HCT116 (cell line): ENCODE data around the gene MCM9. TPM values are rescaled to one million over a fixed set of nuclear protein-coding genes. Genes with fewer than 3 reads are reported as not detected.

Experiments used
- ATAC-seq: fragments of 200-7000 bp; cut with Tn5 transposase; 2 replicates; pipeline ENCODE4 v1.9.1; 2020; ENCODE audit warnings: mild to moderate bottlenecking, moderate library complexity
- BruUV-seq: library from RNA; stranded (reverse); fragments of 400-500 nt; replicated peaks from 2 replicates; lab custom pipeline; 2021; lab: Mats Ljungman, UMichigan
- CTCF ChIA-PET: fragments of 300-600 bp; sonication (Branson Sonifier 250); formaldehyde crosslinking; loops from one replicate; lab custom pipeline; 2021; ENCODE audit warnings: antibody characterized with exemption; lab: Charles Lee
- POLR2A ChIA-PET: fragments of 300-600, 350-600 bp; sonication (Branson Sonifier 250); formaldehyde crosslinking; loops from one replicate; lab custom pipeline; 2021; ENCODE audit warnings: antibody characterized with exemption; lab: Charles Lee
- RAD21 ChIA-PET, 2 experiments: fragments of 300-600 bp; sonication (Branson Sonifier 250); formaldehyde crosslinking; loops; one replicate each; lab custom pipeline; 2023; ENCODE audit warnings: low total read pairs in 2 of 2; ENCODE audit not compliant: uncharacterized antibody in 2 of 2, unreplicated experiment in 2 of 2, low non-redundant PET in 1 of 2; lab: Charles Lee
- DNase-seq: peaks from one replicate; pipeline ENCODE4 v3.0.0-alpha.2; 2010; ENCODE audit warnings: low read depth, low spot score
- H2AFZ ChIP-seq: fragments of 200-600 bp; shearing (Covaris generic), sonication (generic); 2 replicates; pipeline ENCODE4 v1.6.1; 2017; ENCODE audit warnings: low read depth, mixed run types, mixed read lengths, antibody characterized with exemption, low read length; ENCODE audit not compliant: poor library complexity, severe bottlenecking
- H3K27ac ChIP-seq: 2 replicates; pipeline ENCODE4 v1.5.1; 2012; ENCODE audit warnings: low read depth, low read length
- H3K27me3 ChIP-seq: fragments of 200-600 bp; sonication (generic); 2 replicates; pipeline ENCODE4 v1.6.1; 2016; ENCODE audit warnings: mixed run types, low read length, mixed read lengths; ENCODE audit not compliant: insufficient read depth
- H3K36me3 ChIP-seq, 2 experiments: fragments of 200-500 bp in 1 of 2; fragments of 200-600 bp in 1 of 2; sonication (Bioruptor generic) in 1 of 2; sonication (generic) in 1 of 2; 2 replicates each; pipeline versions ENCODE4 v1.5.1 to v1.6.1; 2014 to 2016; ENCODE audit warnings: low read length in 2 of 2, inconsistent platforms in 1 of 2, mixed read lengths in 1 of 2, mixed run types in 1 of 2; ENCODE audit not compliant: insufficient read depth in 2 of 2, control insufficient read depth in 1 of 2
- H3K4me1 ChIP-seq, 2 experiments: fragments of 200-600 bp in 1 of 2; sonication (generic) in 1 of 2; 2 replicates each; pipeline versions ENCODE4 v1.5.1 to v1.6.1; 2012 to 2017; ENCODE audit warnings: low read length in 2 of 2, inconsistent platforms in 1 of 2, mild to moderate bottlenecking in 1 of 2, mixed read lengths in 1 of 2, mixed run types in 1 of 2, moderate library complexity in 1 of 2; ENCODE audit not compliant: insufficient read depth in 2 of 2, control insufficient read depth in 1 of 2
- H3K4me2 ChIP-seq: fragments of 200-600 bp; sonication (generic); 2 replicates; pipeline ENCODE4 v1.6.1; 2017; ENCODE audit warnings: mixed run types, low read length, mixed read lengths
- H3K4me3 ChIP-seq, 2 experiments: fragments of 200-600 bp in 1 of 2; sonication (generic) in 1 of 2; replicated peaks in 1 of 2; 2 replicates each; pipeline ENCODE4 v1.5.1; 2011 to 2016; ENCODE audit warnings: low read length in 2 of 2, control low read depth in 1 of 2, low read depth in 1 of 2, mild to moderate bottlenecking in 1 of 2, mixed read lengths in 1 of 2, mixed run types in 1 of 2
- H3K79me2 ChIP-seq: fragments of 200-600 bp; sonication (generic); 2 replicates; pipeline ENCODE4 v1.6.1; 2017; ENCODE audit warnings: mild to moderate bottlenecking, mixed run types, low read length, moderate library complexity, mixed read lengths; ENCODE audit not compliant: insufficient read depth
- H3K9ac ChIP-seq: fragments of 200-600 bp; sonication (generic); 2 replicates; pipeline ENCODE4 v1.6.1; 2016; ENCODE audit warnings: low read length, mixed read lengths
- H3K9me2 ChIP-seq: fragments of 200-600 bp; sonication (generic), shearing (Covaris generic); 2 replicates; pipeline ENCODE4 v1.6.1; 2017; ENCODE audit warnings: mixed run types, mild to moderate bottlenecking, moderate library complexity; ENCODE audit not compliant: insufficient read depth
- H3K9me3 ChIP-seq, 2 experiments: fragments of 200-500 bp in 1 of 2; fragments of 200-600 bp in 1 of 2; sonication (Bioruptor generic) in 1 of 2; sonication (generic) in 1 of 2; 2 replicates each; pipeline ENCODE4 v1.6.1; 2014 to 2017; ENCODE audit warnings: low read length in 2 of 2, mixed read lengths in 2 of 2, inconsistent platforms in 1 of 2, low read depth in 1 of 2, mild to moderate bottlenecking in 1 of 2, mixed run types in 1 of 2, moderate library complexity in 1 of 2; ENCODE audit not compliant: control insufficient read depth in 1 of 2, insufficient read depth in 1 of 2
- H4K20me1 ChIP-seq: fragments of 200-600 bp; sonication (generic), shearing (Covaris generic); 2 replicates; pipeline ENCODE4 v1.6.1; 2017; ENCODE audit warnings: mixed run types, mild to moderate bottlenecking, moderate library complexity; ENCODE audit not compliant: insufficient read depth
- ATF3 ChIP-seq: IDR thresholded peaks from 2 replicates; pipeline ENCODE4 v1.6.1; 2012
- CBX3 ChIP-seq: IDR thresholded peaks from 2 replicates; pipeline ENCODE4 v1.6.1; 2012; ENCODE audit warnings: low read depth
- CEBPB ChIP-seq: IDR thresholded peaks from 2 replicates; pipeline ENCODE4 v1.6.1; 2012; ENCODE audit warnings: low read depth
- CTCF ChIP-seq, 3 experiments: fragments of 200-600 bp in 1 of 3; sonication (generic) in 1 of 3; IDR thresholded peaks in 2 of 3; conservative IDR thresholded peaks in 1 of 3; 2 replicates each; pipeline ENCODE4 v1.5.1; 2012 to 2017; ENCODE audit warnings: low read depth in 2 of 3, low read length in 2 of 3, antibody characterized with exemption in 1 of 3, borderline replicate concordance in 1 of 3, control low read depth in 1 of 3, mild to moderate bottlenecking in 1 of 3, mixed read lengths in 1 of 3, mixed run types in 1 of 3, moderate library complexity in 1 of 3; ENCODE audit not compliant: insufficient read depth in 1 of 3
- ELF1 ChIP-seq: IDR thresholded peaks from 2 replicates; pipeline ENCODE4 v1.6.1; 2012; ENCODE audit warnings: low read depth, borderline replicate concordance
- EZH2phosphoT487 ChIP-seq: fragments of 200-600 bp; IDR thresholded peaks from 2 replicates; pipeline ENCODE4 v1.6.1; 2018; ENCODE audit warnings: antibody characterized with exemption, borderline replicate concordance
- FOSL1 ChIP-seq: IDR thresholded peaks from 2 replicates; pipeline ENCODE4 v1.6.1; 2012; ENCODE audit warnings: low read depth
- JUND ChIP-seq: IDR thresholded peaks from 2 replicates; pipeline ENCODE4 v1.6.1; 2012
- POLR2A ChIP-seq: IDR thresholded peaks from 2 replicates; pipeline ENCODE4 v1.7.0; 2011; ENCODE audit warnings: borderline replicate concordance; ENCODE audit not compliant: insufficient read depth, insufficient read length; ENCODE audit errors: extremely low read depth
- POLR2AphosphoS5 ChIP-seq: IDR thresholded peaks from 2 replicates; pipeline ENCODE4 v1.6.1; 2011; ENCODE audit warnings: mild to moderate bottlenecking, low read depth, low read length, moderate library complexity
- RAD21 ChIP-seq: IDR thresholded peaks from 2 replicates; pipeline ENCODE4 v1.6.1; 2012; ENCODE audit warnings: low read depth, mild to moderate bottlenecking
- SIN3A ChIP-seq: IDR thresholded peaks from 2 replicates; pipeline ENCODE4 v1.6.1; 2012; ENCODE audit warnings: low read depth
- SP1 ChIP-seq: IDR thresholded peaks from 2 replicates; pipeline ENCODE4 v1.6.1; 2012; ENCODE audit warnings: low read depth
- SRF ChIP-seq: IDR thresholded peaks from 2 replicates; pipeline ENCODE4 v1.6.1; 2012; ENCODE audit warnings: low read depth
- TCF7L2 ChIP-seq: IDR thresholded peaks from 2 replicates; pipeline ENCODE4 v1.7.0; 2011; ENCODE audit warnings: borderline replicate concordance, inconsistent platforms; ENCODE audit not compliant: insufficient read depth, insufficient read length; ENCODE audit errors: extremely low read depth
- YY1 ChIP-seq: IDR thresholded peaks from 2 replicates; pipeline ENCODE4 v1.6.1; 2011; ENCODE audit warnings: low read length, low read depth, moderate library complexity, mild to moderate bottlenecking; ENCODE audit not compliant: insufficient replicate concordance; ENCODE audit errors: extremely low read depth
- ZBTB33 ChIP-seq: IDR thresholded peaks from 2 replicates; pipeline ENCODE4 v1.6.1; 2011; ENCODE audit warnings: mild to moderate bottlenecking, low read length, moderate library complexity; ENCODE audit not compliant: insufficient replicate concordance; ENCODE audit errors: extremely low read depth
- ZNF274 ChIP-seq: fragments of 200-500 bp; sonication (Bioruptor generic); IDR thresholded peaks from 2 replicates; pipeline ENCODE4 v1.6.1; 2014; ENCODE audit warnings: mild to moderate bottlenecking, low read depth, low read length, inconsistent platforms
- intact Hi-C: fragments of 100-400 bp; cut with micrococcal nuclease; formaldehyde crosslinking; loops from 2 replicates; pipeline ENCODE4 v1.10.0; 2022
- total RNA-seq: library from RNA; stranded (reverse); gene quantifications from one replicate; pipeline ENCODE4 v1.2.1, GENCODE V29; 2021; ENCODE audit not compliant: unreplicated experiment

Gene MCM9
- total RNA-seq, 1 experiment from 2014 or later, result 13.6 TPM

GRCh38 chr6:118872726-118873125 lies 62.2 kb downstream of the MCM9 start:
- no peaks in the 10 kb centered on the region for H3K9me2 ChIP-seq
- BruUV-seq, result no TSS peak
- ChIA-PET POLR2A (no interaction called here), RAD21 (no interaction called here), CTCF (no interaction called here)
- no peaks in the 10 kb centered on the region for H3K9me3 ChIP-seq
- intact Hi-C loops, result no loop called here
- no peak overlapping the region for H3K9ac ChIP-seq
- no peaks in the 10 kb centered on the region for H3K36me3 ChIP-seq
- no peak overlapping the region for H3K4me2 ChIP-seq
- no peak overlapping the region for H2AFZ ChIP-seq
- DNase-seq, result no peak
- peaks cover 4 to 9% of the 10 kb centered on the region in 2 experiments; a peak in 2 of 4 replicates for H3K4me1 ChIP-seq
- H3K79me2 ChIP-seq, result 0 out of 2 replicates have a peak, but pooled peaks cover 5% of the 10 kb centered on the region
- no peak overlapping the region for H3K4me3 ChIP-seq
- no peak overlapping the region for H3K27ac ChIP-seq
- H4K20me1 ChIP-seq, result no peaks in the 10 kb centered on the region
- TF ChIP-seq POLR2AphosphoS5 (no peak), FOSL1 (no peak), JUND (no peak), POLR2A (no peak), ZBTB33 (no peak), RAD21 (no peak), EZH2phosphoT487 (no peak), SRF (no peak), ATF3 (no peak), CEBPB (no peak), ELF1 (no peak), TCF7L2 (no peak), CBX3 (no peak), CTCF (IDR thresholded peaks at IDR 0.05 in 2 of 3, conservative IDR thresholded peaks at IDR 0.05 in 1 of 3; ENCODE audit: borderline replicate concordance in 1 of 3, insufficient read depth in 1 of 3, low read depth in 2 of 3, low read length in 2 of 3) (no peak), YY1 (no peak), SP1 (no peak), ZNF274 (no peak), SIN3A (no peak)
- no peaks in the 10 kb centered on the region for H3K27me3 ChIP-seq
- no peak for ATAC-seq
